HL-60 (cell line): Measurements from ENCODE around the gene GFI1B.

ENCODE experiments used
- DNase-seq, 2 experiments: peaks; one replicate each; pipeline ENCODE4 v3.0.0-alpha.2; 2010 to 2020; ENCODE audit warnings: low read depth in 1 of 2, low spot score in 1 of 2
- H3K27ac ChIP-seq: fragments of 250-450 bp; sonication (Bioruptor Pico); replicated peaks from 2 replicates; pipeline ENCODE4 v1.5.1; 2020; ENCODE audit warnings: mild to moderate bottlenecking, moderate library complexity
- H3K27me3 ChIP-seq: fragments of 250-450 bp; sonication (Bioruptor Pico); 2 replicates; pipeline ENCODE4 v1.5.1; 2021; ENCODE audit warnings: mild to moderate bottlenecking, moderate library complexity; ENCODE audit not compliant: insufficient read depth, poor library complexity, severe bottlenecking
- H3K4me3 ChIP-seq: replicated peaks from 2 replicates; pipeline ENCODE4 v1.5.1; 2011; ENCODE audit warnings: mild to moderate bottlenecking, control low read depth, low read length; ENCODE audit not compliant: insufficient read depth
- CTCF ChIP-seq: IDR thresholded peaks from one replicate; pipeline ENCODE4 v1.5.1; 2011; ENCODE audit warnings: low read length, control low read depth, inconsistent platforms; ENCODE audit not compliant: insufficient read depth
- GABPA ChIP-seq: IDR thresholded peaks from 2 replicates; pipeline ENCODE4 v1.6.1; 2012; ENCODE audit warnings: low read depth
- POLR2AphosphoS5 ChIP-seq: IDR thresholded peaks from 2 replicates; pipeline ENCODE4 v1.6.1; 2012; ENCODE audit warnings: low read depth
- SPI1 ChIP-seq: IDR thresholded peaks from 2 replicates; pipeline ENCODE4 v1.6.1; 2012; ENCODE audit warnings: low read depth, mild to moderate bottlenecking, borderline replicate concordance
- TF ChIP-seq, protein P1 (sequence below): IDR thresholded peaks from 2 replicates; pipeline ENCODE4 v1.6.1; 2012; ENCODE audit warnings: low read depth; ENCODE audit not compliant: insufficient replicate concordance

Gene GFI1B

DNA sequence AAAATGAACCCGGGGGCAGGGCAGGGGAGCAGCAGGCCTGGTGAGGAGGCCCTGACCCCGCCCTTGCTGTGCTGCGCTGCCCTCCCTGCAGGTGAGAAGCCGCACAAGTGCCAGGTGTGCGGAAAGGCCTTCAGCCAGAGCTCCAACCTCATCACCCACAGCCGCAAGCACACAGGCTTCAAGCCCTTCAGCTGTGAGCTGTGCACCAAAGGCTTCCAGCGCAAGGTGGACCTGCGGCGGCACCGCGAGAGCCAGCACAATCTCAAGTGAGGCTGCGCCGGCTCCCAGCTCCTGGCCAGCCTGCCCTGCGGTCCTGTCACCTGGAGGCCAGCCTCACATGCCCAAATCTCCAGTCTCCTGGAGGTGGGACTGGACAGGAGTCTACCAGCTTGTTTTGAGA lies 12.3 kb downstream of the GFI1B start:
- DNase-seq, result no peak
- H3K27me3 ChIP-seq, result no peaks in the 10 kb centered on the region
- no peak overlapping the region for H3K4me3 ChIP-seq
- TF ChIP-seq, protein P1, sequence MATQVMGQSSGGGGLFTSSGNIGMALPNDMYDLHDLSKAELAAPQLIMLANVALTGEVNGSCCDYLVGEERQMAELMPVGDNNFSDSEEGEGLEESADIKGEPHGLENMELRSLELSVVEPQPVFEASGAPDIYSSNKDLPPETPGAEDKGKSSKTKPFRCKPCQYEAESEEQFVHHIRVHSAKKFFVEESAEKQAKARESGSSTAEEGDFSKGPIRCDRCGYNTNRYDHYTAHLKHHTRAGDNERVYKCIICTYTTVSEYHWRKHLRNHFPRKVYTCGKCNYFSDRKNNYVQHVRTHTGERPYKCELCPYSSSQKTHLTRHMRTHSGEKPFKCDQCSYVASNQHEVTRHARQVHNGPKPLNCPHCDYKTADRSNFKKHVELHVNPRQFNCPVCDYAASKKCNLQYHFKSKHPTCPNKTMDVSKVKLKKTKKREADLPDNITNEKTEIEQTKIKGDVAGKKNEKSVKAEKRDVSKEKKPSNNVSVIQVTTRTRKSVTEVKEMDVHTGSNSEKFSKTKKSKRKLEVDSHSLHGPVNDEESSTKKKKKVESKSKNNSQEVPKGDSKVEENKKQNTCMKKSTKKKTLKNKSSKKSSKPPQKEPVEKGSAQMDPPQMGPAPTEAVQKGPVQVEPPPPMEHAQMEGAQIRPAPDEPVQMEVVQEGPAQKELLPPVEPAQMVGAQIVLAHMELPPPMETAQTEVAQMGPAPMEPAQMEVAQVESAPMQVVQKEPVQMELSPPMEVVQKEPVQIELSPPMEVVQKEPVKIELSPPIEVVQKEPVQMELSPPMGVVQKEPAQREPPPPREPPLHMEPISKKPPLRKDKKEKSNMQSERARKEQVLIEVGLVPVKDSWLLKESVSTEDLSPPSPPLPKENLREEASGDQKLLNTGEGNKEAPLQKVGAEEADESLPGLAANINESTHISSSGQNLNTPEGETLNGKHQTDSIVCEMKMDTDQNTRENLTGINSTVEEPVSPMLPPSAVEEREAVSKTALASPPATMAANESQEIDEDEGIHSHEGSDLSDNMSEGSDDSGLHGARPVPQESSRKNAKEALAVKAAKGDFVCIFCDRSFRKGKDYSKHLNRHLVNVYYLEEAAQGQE, result no peak
- no peak for TF ChIP-seq GABPA
- H3K27ac ChIP-seq, result no peak overlapping the region

DNA sequence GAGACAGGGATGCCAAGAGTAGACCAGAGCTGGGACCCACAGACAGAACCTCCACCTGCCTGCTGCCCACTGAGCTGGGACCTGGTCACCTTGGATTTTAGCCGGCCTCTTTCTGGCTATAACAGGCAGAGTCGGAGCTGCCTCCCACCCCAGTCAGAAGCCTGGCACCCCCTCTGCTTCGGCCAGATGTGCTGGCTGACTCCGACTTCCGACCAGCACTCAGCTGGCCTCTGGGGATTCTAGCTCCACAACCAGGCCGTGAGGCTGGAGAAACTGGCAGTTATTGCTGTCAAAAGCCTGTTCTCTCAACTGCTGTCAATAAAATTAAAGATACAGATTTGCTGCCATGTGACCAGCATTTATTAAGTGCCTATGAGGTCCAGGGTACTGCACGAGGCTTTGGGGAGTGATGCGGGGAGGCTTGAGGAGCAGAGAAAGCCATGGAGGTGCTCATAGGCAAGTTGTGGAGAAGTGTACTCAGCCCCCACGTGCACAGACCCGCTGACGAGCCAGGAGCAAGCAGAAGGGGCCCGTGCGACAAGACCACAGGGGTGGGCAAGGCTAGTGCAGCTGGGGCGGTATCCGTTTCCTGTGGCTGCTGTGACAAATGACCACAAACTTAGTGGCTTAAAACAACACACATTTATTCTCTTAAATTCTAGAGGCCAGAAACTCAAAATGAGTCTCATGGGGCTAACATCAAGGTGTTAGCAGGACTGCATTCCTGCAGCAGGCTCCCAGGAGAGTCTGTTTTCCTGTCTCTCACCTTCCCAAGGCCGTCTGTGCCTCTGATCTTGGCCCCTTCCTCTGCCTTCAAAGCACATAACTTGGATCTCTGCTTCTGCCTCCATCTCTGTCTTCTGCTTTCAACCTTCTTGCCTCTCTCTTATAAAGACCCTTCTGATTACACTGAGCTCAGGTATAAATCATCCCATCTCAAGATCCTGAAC lies 13.1 kb downstream of the GFI1B start:
- TF ChIP-seq POLR2AphosphoS5 (no peak), SPI1 (no peak), GABPA (no peak), CTCF (no peak)
- TF ChIP-seq, protein P1, result no peak
- Histone ChIP-seq H3K27me3 (no peaks in the 10 kb centered on the region), H3K27ac (no peak overlapping the region; the same call in 1 of the 2 replicates), H3K4me3 (no peak overlapping the region)
- peak in 1 of 2 experiments; percentile 38 for DNase-seq

- TF ChIP-seq CTCF (no peak), SPI1 (no peak), GABPA (no peak), POLR2AphosphoS5 (no peak)
- TF ChIP-seq, protein P1, result no peak
- H3K27me3 ChIP-seq, result no peaks in the 10 kb centered on the region
- no peak for DNase-seq
- no peak overlapping the region for H3K4me3 ChIP-seq
- no peak overlapping the region for H3K27ac ChIP-seq
Measured at GRCh38 chr9:132993511-132993939, 15.0 kb downstream of the GFI1B start.
